Suprapubic skin (tissue), 4 donors: Measurements from ENCODE around the gene ATAD3C. TPM values are rescaled to one million over a fixed set of nuclear protein-coding genes. Genes with fewer than 3 reads are reported as not detected.
A peak's percentile ranks its signal among the peaks of the same experiment; 100 is the strongest.
"Not testable (repeated sequence)": the region's sequence is repeated elsewhere in the genome, so short reads cannot be mapped to it uniquely, and the experiment has no call there.

Experiments
- DNase-seq, 2 donors: peaks; one replicate each; pipeline ENCODE4 v3.0.0-alpha.2; 2019; ENCODE audit warnings: low spot score in 2 of 2
- H3K27ac ChIP-seq: fragments of 200-600 bp; sonication (generic); one replicate; pipeline ENCODE4 v1.5.1; 2019
- H3K27me3 ChIP-seq: fragments of 200-600 bp; sonication (generic); one replicate; pipeline ENCODE4 v1.5.1; 2019
- H3K36me3 ChIP-seq: fragments of 200-600 bp; sonication (generic); one replicate; pipeline ENCODE4 v1.5.1; 2019
- H3K4me1 ChIP-seq: fragments of 200-600 bp; sonication (generic); one replicate; pipeline ENCODE4 v1.5.1; 2019
- H3K4me3 ChIP-seq: fragments of 200-600 bp; sonication (generic); one replicate; pipeline ENCODE4 v1.5.1; 2019; ENCODE audit warnings: mild to moderate bottlenecking
- H3K9me3 ChIP-seq: fragments of 200-600 bp; sonication (generic); one replicate; pipeline ENCODE4 v1.5.1; 2019
- CTCF ChIP-seq, 2 donors: fragments of 200-600 bp in 1 of 2; fragments of 450-650 bp in 1 of 2; sonication (generic) in 1 of 2; IDR thresholded peaks; one replicate each; pipeline ENCODE4 v1.5.1; 2016 to 2019; ENCODE audit warnings: antibody characterized with exemption in 2 of 2, mild to moderate bottlenecking in 1 of 2, moderate library complexity in 1 of 2
- EP300 ChIP-seq: sonication (generic); formaldehyde crosslinking; IDR thresholded peaks from one replicate; pipeline ENCODE4 v1.6.1; 2017; ENCODE audit warnings: antibody characterized with exemption
- POLR2A ChIP-seq, 2 donors: fragments of 450-650 bp; IDR thresholded peaks; one replicate each; pipeline ENCODE4 v1.6.1; 2017; ENCODE audit warnings: antibody characterized with exemption in 2 of 2, mild to moderate bottlenecking in 2 of 2, moderate library complexity in 2 of 2
- POLR2AphosphoS5 ChIP-seq, 3 donors: sonication (generic); formaldehyde crosslinking; IDR thresholded peaks; one replicate each; pipeline ENCODE4 v1.6.1; 2017; ENCODE audit warnings: antibody characterized with exemption in 3 of 3
- WGBS: methylation state at CpG from one replicate; pipeline ENCODE4 v1.1.5; 2018; 5-methylcytosine and 5-hydroxymethylcytosine counted together
- total RNA-seq, 4 donors: library from RNA; depleted of rRNA; stranded (reverse); fragments of >200 nt; gene quantifications; one replicate each; pipeline ENCODE4 v1.1.0, GENCODE V29; 2016

Gene ATAD3C
- total RNA-seq, 4 donors from 2014 or later: 0.32 to 4.2 (median 1.2) TPM

GRCh38 chr1:1440262-1441001, 9.1 kb upstream of the ATAD3C start:
- H3K4me3 ChIP-seq: no peak overlapping the region
- H3K4me1 ChIP-seq: peaks cover 49% of the 10 kb centered on the region
- peaks cover 9% of the 10 kb centered on the region for H3K36me3 ChIP-seq
- no peaks in the 10 kb centered on the region for H3K9me3 ChIP-seq
- no peak for TF ChIP-seq EP300
- no peak for TF ChIP-seq CTCF (IDR thresholded peaks at IDR 0.05)
- no peak for TF ChIP-seq POLR2AphosphoS5 (IDR thresholded peaks at IDR 0.05)
- no peak for TF ChIP-seq POLR2A (IDR thresholded peaks at IDR 0.05)
- H3K27ac ChIP-seq: no peak overlapping the region
- 69% methylated on average over 15 of the region's 26 CpGs for WGBS
- H3K27me3 ChIP-seq: no peaks in the 10 kb centered on the region
- DNase-seq: no peak

- DNase-seq: peak in 1 of 2 donors; percentile 75
- 34% methylated on average over 8 of the region's 29 CpGs for WGBS
- no peak for TF ChIP-seq EP300
- TF ChIP-seq POLR2AphosphoS5 (IDR thresholded peaks at IDR 0.05): no peak
- TF ChIP-seq POLR2A (IDR thresholded peaks at IDR 0.05): no peak
- peak; percentile 49 to 92 for TF ChIP-seq CTCF (IDR thresholded peaks at IDR 0.05)
- no peaks in the 10 kb centered on the region for H3K27me3 ChIP-seq
- H3K36me3 ChIP-seq: peaks cover 9% of the 10 kb centered on the region
- H3K27ac ChIP-seq: no peak overlapping the region
- peaks cover 40% of the 10 kb centered on the region for H3K4me1 ChIP-seq
- no peaks in the 10 kb centered on the region for H3K9me3 ChIP-seq
- no peak overlapping the region for H3K4me3 ChIP-seq
These were observed 8.2 kb upstream of the ATAD3C start for GRCh38 chr1:1441002-1441888.

- Histone ChIP-seq H3K4me1 (peaks cover 31% of the 10 kb centered on the region), H3K36me3 (peaks cover 9% of the 10 kb centered on the region), H3K27me3 (no peaks in the 10 kb centered on the region), H3K27ac (no peak overlapping the region), H3K9me3 (no peaks in the 10 kb centered on the region), H3K4me3 (no peak overlapping the region)
- no peak for DNase-seq
- WGBS: 86% methylated on average over 32 of the region's 32 CpGs
- no peak for TF ChIP-seq POLR2A (IDR thresholded peaks at IDR 0.05)
- no peak for TF ChIP-seq POLR2AphosphoS5 (IDR thresholded peaks at IDR 0.05)
- no peak for TF ChIP-seq EP300
- no peak for TF ChIP-seq CTCF (IDR thresholded peaks at IDR 0.05)
These were observed 7.3 kb upstream of the ATAD3C start for GRCh38 chr1:1442069-1442770.

GRCh38 chr1:1446631-1447030, 2.9 kb upstream of the ATAD3C start:
- H3K4me1 ChIP-seq, H3K4me3 ChIP-seq, H3K27ac ChIP-seq, H3K36me3 ChIP-seq, H3K9me3 ChIP-seq, H3K27me3 ChIP-seq, DNase-seq: not testable (repeated sequence)
- 93% methylated on average over 19 of the region's 19 CpGs for WGBS

- H3K36me3 ChIP-seq, H3K9me3 ChIP-seq, H3K4me3 ChIP-seq, H3K27ac ChIP-seq, H3K4me1 ChIP-seq, H3K27me3 ChIP-seq, DNase-seq: not testable (repeated sequence)
- 84% methylated on average over 20 of the region's 22 CpGs for WGBS
These were observed 1.1 kb downstream of the ATAD3C start for GRCh38 chr1:1450616-1451015.
